GM21367 (cell line): Measurements from ENCODE around the gene PIBF1.
"Not testable (repeated sequence)": the region's sequence is repeated elsewhere in the genome, so short reads cannot be mapped to it uniquely, and the experiment has no call there.

Experiments
- ATAC-seq: cut with Tn5 transposase; IDR thresholded peaks from one replicate; pipeline ENCODE4 v1.9.1; 2021; ENCODE audit not compliant: unreplicated experiment

The PIBF1 gene

DNA sequence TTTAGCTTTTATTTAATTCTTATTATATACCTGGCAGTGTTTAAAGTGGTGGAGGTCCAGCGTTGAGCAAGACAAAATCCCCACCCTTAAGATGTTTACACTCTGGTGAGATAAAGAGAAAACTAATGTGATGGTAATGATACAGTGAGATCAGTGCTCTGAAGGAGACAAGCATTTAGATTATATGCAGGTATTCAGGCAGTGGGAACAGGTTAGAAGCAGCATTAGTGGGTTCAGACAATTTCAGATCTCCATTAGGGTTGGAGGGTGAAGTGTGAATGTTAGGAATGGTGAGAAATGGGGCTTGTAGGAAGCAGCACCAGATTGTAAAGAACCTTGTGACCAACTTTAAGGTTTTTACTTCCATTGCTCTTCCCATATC, 39.0 kb downstream of the PIBF1 start:
- ATAC-seq = no peak

DNA sequence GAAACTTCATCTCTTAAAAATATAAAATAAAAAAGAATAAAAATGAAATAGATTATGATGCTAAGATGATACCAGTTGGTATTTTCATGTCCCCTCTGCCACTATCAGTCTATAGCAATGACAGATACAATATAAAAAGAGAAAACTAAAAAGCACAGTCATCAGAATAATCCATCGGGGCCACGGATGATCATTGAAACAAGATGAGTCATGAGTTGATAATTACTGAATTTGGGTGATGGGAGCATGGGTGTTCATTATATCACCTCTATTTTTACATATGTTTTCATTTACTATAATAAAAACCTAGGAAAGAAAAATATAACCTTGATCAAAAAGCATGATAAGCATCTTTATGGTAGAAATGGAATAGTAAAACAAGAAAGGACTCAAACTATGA, 41.1 kb downstream of the PIBF1 start:
- ATAC-seq = no peak

DNA sequence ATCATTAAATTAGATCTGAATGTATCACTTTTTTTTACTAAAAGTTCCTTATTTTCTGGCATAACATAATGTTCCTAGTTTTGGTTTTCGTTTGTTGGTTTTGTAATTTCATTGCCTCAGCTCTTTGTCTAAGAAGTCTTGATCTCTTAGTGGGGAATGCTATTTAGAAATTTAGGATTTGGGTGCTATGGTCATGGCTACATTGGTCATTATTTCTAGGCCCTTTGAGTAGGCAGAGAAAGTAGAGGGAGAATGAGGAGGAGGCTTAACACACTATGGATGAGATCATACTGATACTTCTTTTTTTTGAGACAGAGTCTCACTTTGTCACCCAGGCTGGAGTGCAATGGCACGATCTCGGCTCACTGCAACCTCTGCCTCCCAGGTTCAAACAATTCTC, 41.8 kb downstream of the PIBF1 start:
- no peak for ATAC-seq

DNA sequence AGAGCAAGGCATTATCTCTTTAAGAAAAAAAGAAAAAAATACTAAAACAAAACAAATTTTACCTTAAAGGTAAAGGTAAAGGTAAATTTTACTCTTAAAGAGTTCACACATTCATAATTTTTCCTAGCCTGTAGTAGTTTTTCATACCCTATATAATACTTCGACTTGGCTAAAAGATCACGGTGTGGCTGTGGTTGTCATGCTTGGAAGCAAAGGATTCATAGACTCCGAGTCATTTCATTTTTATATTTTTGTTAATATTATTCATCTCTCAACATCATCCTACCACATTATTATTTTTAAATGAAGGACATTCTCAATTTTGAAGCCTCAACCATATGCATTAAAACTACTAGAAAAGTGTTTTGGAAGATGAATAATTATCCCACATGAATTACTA, 52.7 kb downstream of the PIBF1 start:
- no peak for ATAC-seq

DNA sequence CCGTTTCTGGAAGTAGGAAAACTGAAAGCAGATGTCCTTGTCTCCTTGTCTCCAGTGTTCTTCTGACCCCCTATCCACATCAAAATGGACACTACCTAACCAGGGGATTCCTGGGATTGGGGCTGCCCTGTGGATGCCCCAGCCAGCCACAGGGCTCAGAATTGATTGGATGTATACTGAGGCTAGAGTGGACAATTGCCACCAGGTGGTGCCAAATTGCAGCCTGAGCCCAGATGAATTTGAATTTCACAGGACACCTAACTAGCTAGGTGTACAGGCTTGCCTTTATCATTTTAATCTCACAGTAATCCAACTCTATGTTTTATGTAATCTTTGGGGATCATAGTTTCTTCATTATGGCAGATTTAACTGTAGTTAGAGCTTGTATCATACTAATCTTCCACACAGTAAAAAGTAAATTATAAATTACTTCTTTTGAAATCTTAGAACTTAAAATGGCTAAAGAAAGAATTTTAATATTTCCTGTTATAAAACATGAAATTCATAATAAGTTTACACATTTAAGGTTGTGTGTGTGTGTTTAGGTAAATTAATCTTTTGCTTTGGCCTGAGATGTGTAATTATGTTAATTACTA, 58.0 kb downstream of the PIBF1 start:
- ATAC-seq = peak; percentile 97

DNA sequence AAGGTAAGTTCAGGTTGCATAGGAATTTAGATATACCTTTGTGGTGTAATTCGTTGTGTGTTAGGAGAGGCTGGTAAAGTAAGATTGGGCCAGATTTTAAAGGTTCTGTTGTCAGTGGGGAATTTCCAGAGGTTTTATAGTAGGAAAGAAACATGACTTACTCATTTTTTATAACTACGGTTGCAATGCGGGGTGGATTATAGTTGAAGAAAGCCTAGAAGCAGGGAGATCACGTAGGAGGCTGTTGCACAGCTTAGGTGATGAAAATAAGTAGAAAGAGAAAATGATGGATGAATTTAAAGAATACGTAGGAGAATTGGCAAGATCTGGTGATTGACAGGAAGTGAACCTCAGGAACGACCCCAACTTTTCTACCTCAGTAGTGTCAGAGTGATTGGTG, 61.1 kb downstream of the PIBF1 start:
- no peak for ATAC-seq

DNA sequence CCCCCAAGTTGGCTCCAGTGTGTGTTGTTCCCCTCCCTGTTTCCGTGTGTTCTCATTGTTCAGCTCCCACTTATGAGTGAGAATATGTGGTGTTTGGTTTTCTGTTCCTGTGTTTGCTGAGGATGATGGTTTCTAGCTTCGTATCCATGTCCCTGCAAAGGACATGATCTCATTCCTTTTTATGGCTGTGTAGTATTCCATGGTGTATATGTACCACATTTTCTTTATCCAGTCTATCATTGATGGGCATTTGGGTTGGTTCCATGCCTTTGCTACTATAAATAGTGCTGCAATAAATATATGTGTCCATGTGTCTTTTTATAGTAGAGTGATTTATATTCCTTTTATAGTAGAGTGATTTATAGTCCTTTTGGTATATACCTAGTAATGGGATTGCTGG, 63.2 kb downstream of the PIBF1 start:
- ATAC-seq = not testable (repeated sequence)

DNA sequence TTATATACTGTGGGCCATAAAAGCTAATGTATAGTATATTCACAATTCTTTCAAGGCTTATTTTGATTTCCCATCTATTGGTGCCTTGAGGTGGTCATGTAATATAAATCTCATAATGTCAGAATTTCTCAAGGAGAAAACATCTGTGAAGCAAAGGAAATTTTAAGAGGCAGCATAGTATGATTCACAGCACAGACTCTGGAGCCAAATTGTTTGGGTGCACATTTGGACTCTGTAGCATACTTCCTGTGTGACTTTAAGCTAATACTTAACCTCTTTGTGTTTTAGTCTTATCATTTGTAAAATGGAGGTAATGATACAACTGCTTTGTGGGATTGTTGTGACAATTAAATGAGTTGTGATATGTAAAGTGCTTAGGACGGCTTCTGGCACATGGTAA, 67.6 kb downstream of the PIBF1 start:
- ATAC-seq = no peak

DNA sequence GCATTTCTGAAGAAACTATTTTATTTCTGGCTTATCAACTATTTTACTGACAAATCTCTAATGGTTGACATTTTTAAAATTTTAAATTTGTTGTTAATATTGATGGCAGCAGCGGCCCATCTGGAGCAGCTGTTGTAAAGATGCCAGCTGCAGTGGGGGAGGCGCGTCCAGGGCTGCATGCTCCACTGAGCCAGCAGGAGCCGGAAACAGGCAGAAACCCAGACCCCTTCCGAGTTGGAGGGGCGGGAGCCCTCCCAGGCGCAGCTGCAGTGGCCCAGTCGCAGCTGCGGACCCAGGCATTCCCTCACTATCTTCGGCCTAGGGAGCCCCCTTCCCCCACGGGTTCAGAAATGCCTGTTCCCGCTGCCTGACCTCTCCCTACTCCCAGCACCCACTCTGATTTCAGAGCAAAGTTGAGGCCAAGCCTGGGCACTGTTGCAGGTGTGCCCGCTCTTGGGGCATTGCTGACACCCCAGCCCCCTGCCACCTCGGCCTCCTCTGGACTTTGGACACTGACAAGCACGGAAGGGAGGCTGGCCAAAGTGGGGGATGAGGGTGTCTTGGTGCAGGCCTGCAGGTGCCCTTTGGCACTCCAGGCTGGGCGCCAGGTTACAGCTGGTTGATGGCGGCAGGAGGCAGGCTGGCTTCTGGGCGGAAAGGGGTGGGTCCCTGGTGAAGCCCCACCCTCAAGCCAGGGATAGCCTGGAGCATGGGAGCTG, 69.2 kb downstream of the PIBF1 start:
- ATAC-seq = no peak

DNA sequence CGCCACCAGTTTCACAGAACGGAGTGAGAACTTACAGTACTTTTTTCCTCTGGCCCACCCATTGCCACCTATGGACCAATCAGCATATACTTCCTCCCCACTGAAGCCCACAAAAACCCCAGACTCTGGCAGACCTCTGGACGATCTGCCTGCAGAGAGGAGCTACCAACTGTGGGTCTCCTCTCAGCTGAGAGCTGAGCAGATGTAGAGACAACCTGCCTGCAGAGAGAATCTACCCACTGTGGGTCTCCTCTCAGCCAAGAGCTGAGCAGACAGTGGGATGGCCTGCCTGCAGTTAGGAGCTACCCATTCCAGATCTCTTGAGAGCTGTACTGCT, 69.7 kb downstream of the PIBF1 start:
- no peak for ATAC-seq

DNA sequence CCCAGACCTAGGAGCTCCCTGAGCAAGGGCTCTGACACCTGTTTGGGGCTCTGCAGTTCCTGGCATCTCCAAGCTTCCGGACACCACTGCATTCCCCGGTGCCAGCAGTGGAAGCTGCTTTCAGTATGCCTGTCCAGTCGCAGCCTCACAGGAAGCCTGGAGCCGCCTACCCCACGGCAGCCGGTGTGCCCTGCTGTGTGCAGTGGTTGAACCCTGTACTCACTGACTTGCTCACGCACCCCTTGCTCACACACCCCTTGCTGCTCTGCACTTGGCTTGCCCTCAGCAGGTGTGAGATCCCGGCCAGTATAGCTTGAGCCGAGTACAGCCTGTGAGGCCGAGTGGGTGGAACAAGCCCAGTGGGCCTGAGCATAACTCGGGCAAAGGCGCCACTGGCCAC, 70.3 kb downstream of the PIBF1 start:
- ATAC-seq = no peak

DNA sequence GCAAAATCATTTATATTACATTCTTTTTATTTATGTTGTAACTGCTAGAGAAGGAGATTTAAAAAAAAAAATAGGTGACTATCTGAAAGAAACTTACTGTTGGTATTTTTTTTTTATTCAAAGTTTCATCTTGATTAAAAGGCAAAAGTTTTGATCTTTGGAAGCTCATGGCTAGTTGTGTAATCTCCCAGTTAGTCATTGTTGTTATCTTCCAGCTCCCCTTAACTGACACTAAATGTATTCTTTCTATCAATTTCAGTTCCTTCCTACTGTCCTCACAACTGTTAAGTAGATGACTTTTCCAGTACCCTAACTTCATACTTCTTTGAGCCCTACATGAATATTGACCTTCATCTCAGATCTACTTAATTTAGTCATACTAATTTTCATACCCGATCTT, 71.1 kb downstream of the PIBF1 start:
- ATAC-seq = no peak

DNA sequence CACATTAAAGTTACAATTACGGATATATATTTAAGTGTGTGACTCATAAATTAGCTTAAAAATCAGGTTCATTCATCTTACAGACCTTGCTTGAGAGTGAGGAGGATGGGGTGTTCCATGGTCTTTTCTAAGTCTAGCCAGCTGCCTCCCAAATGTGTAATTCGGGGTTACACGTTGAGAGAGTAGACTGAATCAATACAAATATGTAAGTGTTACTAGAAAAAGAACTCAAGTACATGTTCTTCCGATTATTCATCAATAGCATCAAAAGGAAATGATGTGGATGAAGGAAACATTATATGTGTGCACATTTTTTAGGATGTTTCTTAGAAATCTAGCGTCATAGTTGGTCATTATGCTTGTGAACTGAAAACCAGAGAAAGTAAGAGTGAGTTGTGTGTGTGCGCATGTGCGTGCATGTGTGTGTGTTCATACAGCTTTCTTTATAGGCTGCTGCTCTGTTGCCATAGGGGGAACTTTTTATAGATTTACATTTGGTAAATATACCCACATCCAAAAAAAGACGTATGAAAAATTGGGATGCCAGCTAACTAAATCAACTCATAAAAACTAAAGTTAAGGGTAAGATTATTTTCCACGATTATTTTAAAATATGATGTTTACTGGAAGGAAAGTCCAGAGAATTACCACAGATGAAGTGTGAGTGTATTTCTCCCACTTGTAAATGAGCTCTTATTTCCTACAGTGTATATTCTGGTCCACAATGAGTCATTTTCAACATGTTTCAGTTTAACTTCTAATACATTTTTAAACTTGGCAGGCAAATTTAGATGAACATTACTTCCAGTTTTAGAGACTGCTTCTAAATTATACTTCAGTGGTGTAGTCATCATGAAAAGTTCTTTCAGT, 82.4 kb downstream of the PIBF1 start:
- ATAC-seq = peak; percentile 80

DNA sequence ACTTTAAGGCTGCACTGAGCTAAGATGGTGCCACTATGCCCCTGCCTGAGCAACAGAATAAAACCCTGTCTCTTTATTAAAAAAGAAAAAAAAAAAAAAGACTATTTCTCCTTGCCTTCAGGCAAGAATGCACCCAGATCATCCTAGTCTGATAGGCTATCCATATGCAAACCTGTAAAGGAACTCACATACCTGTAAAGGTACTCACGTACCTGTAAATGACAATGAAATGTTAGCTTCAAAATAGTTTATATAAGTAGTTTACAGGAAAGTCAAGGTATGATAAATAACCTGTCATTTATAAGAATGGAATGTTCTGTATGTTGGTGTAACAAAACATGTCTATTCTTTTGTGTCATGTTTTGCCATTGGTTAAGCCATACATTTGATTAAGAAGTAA, 86.3 kb downstream of the PIBF1 start:
- ATAC-seq = no peak

DNA sequence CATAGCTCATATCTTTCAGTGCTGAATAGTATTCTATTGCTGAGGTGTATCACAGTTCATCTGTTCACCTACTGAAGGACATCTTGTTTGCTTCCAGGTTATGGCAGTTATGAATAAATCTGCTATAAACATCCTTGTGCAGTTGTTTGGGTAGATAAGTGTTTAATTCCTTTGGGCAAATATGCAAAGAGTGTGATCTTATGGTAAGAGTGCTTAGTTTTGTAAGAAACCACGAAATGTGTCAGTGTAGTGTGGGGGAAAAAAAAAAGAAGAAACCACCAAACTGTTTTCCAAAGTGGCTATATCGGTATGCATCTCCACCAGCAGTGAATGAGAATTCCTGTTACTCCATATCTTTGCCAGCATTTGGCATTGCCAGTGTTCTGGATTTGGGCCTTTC, 93.3 kb downstream of the PIBF1 start:
- ATAC-seq = no peak

DNA sequence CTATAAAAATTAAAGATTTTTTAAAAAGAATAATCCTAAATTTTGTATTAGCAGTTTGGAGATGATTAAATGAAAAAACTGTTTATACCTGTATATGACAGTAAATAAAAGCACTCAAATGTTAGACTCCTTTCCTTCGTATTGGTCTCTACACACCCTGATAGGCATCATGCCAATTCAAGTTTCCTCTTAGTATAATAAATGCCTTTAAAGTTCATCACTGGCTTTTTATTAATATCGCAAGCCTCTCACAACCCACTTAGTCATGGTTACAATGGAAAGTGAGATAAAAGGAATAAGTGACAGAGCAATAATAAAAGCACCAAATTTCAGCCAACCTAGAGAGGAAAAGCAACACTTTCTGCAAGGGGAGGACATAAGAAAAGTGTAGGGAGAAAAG, 102.2 kb downstream of the PIBF1 start:
- ATAC-seq = no peak

DNA sequence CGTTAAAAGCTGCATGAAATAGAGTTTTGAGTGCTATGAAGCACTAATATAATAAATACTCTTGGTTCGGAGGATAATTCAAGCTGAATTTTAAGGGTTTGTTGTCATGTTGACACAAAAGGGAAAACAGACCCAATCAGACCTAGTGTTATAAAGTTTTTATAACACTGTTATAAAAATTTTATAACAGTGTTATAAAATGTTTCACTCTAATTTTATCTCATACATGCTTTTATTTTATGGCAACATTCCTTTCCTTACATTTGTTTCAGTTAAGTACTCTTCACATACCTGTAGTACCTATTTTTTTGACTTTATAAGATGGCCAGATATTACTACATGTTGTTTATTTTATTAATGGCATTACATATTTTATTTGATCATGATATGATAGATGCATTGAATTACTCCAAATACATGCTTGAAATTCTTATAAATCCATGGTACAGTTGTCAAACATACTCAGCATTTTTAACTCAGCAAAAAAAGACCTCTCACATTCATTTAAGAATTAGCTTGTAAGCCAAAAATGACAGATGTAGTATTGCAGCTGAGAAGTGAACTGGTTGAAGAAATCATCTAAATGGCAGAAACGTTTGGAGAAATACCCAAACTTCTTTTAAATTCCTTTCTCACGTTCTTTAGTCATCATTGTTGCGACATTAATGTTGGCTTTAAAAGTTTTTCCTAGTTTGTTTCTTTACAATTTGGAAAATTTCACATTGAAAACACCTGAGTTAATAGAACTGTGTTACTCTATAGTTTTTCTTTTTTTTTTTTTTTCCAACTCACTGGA, 104.5 kb downstream of the PIBF1 start:
- ATAC-seq = no peak

DNA sequence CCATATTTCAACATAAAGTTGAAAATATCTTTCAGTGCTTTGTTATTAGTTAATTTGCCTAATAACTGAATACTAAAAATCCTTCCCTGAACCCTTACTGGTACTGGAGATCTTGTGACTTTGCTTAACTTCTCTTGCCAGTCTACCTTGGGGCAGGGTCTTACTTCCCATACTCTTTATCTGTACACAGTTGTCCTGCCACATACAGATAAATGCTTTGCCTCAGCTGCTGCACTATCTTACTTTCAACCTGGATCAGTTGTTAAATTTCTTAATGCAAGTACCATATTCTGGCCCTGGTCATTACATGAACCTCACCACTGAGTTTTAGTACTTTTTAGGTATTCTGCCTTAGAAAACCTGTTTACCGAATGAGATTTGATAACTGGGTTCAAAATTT, 107.6 kb downstream of the PIBF1 start:
- ATAC-seq = no peak

DNA sequence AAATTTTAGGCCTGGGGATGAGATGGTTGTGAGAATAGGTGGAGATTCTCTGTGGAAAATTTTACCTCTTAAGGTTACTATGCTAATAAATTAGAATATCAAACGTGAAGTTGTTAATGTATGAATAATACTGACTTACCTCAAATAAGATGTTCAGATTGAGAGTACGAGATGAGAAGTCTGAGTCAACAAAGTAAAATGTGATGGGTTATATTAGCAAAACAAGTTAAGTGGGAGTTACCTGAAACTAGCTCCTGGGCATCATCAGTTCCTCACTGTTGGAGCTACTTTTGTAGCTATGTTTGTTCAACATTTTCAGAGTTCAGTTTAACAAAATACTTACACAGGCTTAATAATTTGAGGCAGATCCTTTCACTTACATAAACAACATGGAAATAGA, 108.6 kb downstream of the PIBF1 start:
- ATAC-seq = no peak

DNA sequence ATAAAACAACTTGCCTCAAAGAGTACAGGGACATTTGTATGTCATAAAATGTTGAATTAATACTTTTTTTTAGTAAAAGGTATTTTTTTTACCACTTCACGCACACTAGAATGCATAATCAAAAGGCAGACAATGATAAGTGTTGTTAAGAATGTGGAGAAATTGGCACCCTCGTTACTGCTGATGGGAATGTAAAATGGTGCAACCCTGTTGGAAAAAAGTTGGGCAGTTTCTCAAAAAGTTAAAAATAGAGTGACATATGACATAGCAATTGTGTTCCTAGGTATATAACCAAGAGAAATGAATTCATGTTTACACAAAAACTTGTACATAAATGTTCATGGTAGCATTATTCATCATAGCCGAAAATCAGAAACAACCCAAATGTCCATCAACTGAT, 109.5 kb downstream of the PIBF1 start:
- ATAC-seq = no peak

DNA sequence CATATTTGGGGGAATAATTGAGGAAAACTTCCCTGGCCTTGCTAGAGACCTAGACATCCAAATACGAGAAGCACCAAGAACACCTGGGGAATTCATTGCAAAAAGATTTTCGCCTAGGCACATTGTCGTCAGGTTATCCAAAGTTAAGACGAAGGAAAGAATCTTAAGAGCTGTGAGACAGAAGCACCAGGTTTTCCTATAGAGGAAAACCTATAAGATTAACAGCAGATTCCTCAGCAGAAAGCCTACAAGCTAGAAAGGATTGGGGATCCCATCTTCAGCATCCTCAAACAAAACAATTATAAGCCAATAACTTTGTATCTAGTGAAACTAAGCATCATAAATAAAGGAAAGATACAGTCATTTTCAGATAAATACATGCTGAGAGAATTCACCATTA, 114.9 kb downstream of the PIBF1 start:
- no peak for ATAC-seq

DNA sequence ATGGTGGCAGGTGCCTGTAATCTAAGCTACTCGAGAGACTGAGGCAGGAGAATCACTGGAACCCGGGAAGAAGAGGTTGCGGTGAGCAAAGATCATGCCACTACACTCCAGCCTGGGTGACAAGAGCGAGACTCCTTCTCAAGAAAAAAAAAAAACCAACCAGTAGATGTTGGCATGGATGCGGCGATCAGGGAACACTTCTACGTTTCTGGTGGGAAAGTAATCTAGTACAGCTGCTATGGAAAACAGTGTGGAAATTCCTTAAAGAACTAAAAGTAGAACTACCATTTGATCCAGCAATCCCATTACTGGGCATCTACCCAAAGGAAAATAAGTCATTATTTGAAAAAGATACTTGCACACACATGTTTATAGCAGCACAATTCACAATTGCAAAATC, 119.6 kb downstream of the PIBF1 start:
- not testable (repeated sequence) for ATAC-seq
